GM18861 (cell line): ENCODE data around the gene IL21R.
"Not testable (repeated sequence)": the region's sequence is repeated elsewhere in the genome, so short reads cannot be mapped to it uniquely, and the experiment has no call there.

Experiments used
- ATAC-seq: cut with Tn5 transposase; IDR thresholded peaks from one replicate; pipeline ENCODE4 v1.9.1; 2021; ENCODE audit not compliant: unreplicated experiment

IL21R gene

GRCh38 chr16:27441998-27442397 is 40.0 kb downstream of the IL21R start:
- ATAC-seq: no peak

- ATAC-seq: no peak
Observed at GRCh38 chr16:27444015-27444414, 42.0 kb downstream of the IL21R start.

GRCh38 chr16:27444470-27444869 is 42.5 kb downstream of the IL21R start:
- ATAC-seq: no peak

GRCh38 chr16:27445502-27446175 is 43.7 kb downstream of the IL21R start:
- no peak for ATAC-seq

GRCh38 chr16:27446721-27447120 is 44.7 kb downstream of the IL21R start:
- ATAC-seq: no peak

GRCh38 chr16:27447301-27447700 is 45.3 kb downstream of the IL21R start:
- no peak for ATAC-seq

GRCh38 chr16:27448532-27449433 is 46.8 kb downstream of the IL21R start:
- ATAC-seq: no peak

- ATAC-seq: peak; percentile 25
Observed at GRCh38 chr16:27449434-27450195, 47.6 kb downstream of the IL21R start.

- ATAC-seq: no peak
Observed at GRCh38 chr16:27450196-27450549, 48.2 kb downstream of the IL21R start.

GRCh38 chr16:27452569-27453493 is 50.9 kb downstream of the IL21R start:
- ATAC-seq: no peak

GRCh38 chr16:27453494-27453825 is 51.5 kb downstream of the IL21R start:
- no peak for ATAC-seq

GRCh38 chr16:27455700-27456099 is 53.7 kb downstream of the IL21R start:
- no peak for ATAC-seq

- ATAC-seq: not testable (repeated sequence)
Observed at GRCh38 chr16:27457605-27457900, 55.6 kb downstream of the IL21R start.

- ATAC-seq: no peak
Observed at GRCh38 chr16:27458258-27458657, 56.3 kb downstream of the IL21R start.

- no peak for ATAC-seq
Observed at GRCh38 chr16:27458987-27459688, 57.2 kb downstream of the IL21R start.

GRCh38 chr16:27460213-27460612 is 58.2 kb downstream of the IL21R start:
- no peak for ATAC-seq

GRCh38 chr16:27460663-27461482 is 58.9 kb downstream of the IL21R start:
- ATAC-seq: no peak

GRCh38 chr16:27461483-27462171 is 59.7 kb downstream of the IL21R start:
- ATAC-seq: no peak
